GM12878 (cell line): Measurements from ENCODE around the gene FIGNL2. TPM values are rescaled to one million over a fixed set of nuclear protein-coding genes. Genes with fewer than 3 reads are reported as not detected.

Experiments
- ATAC-seq: fragments of 200-7000 bp; cut with Tn5 transposase; 3 replicates; pipeline ENCODE4 v1.9.1; 2020; ENCODE audit warnings: mild to moderate bottlenecking, moderate library complexity
- BruUV-seq: library from RNA; stranded (reverse); fragments of 400-500 nt; replicated peaks from 2 replicates; lab custom pipeline; 2021; lab: Mats Ljungman, UMichigan
- CTCF ChIA-PET: fragments of 300-600 bp; sonication (Branson Sonifier 250); formaldehyde crosslinking; extraction: SDS; loops from one replicate; lab custom pipeline; 2021; ENCODE audit warnings: inconsistent platforms; lab: Yijun Ruan, JAX
- POLR2A ChIA-PET: fragments of 350-600 bp; formaldehyde crosslinking; extraction: SDS; loops from one replicate; lab custom pipeline; 2021; ENCODE audit warnings: inconsistent platforms; lab: Charles Lee
- RAD21 ChIA-PET: fragments of 300-600 bp; sonication (Branson Sonifier 250); formaldehyde crosslinking; loops from one replicate; lab custom pipeline; 2023; ENCODE audit warnings: antibody characterized with exemption; ENCODE audit not compliant: unreplicated experiment; lab: Charles Lee
- SMC1A ChIA-PET: fragments of 300-600 bp; sonication (Branson Sonifier 250); formaldehyde crosslinking; loops from one replicate; lab custom pipeline; 2023; ENCODE audit not compliant: unreplicated experiment, uncharacterized antibody; lab: Charles Lee
- DNase-seq: peaks from one replicate; pipeline ENCODE4 v3.0.0-alpha.2; 2011; ENCODE audit warnings: low read depth, low spot score
- FAIRE-seq: peaks from 3 replicates; lab custom pipeline; 2011; peaks lifted over from hg19 to GRCh38; lab: Jason Lieb, UNC
- H2AFZ ChIP-seq: 2 replicates; pipeline ENCODE4 v1.6.0; 2011; ENCODE audit warnings: low read depth, low read length, control low read depth; ENCODE audit not compliant: control insufficient read depth
- H3K27ac ChIP-seq: 2 replicates; pipeline ENCODE4 v1.5.1; 2011; ENCODE audit warnings: control low read depth; ENCODE audit not compliant: control insufficient read depth, insufficient read depth
- H3K27me3 ChIP-seq, 2 experiments: replicated peaks in 1 of 2; 2 replicates each; pipeline versions ENCODE4 v1.6.0 to v1.6.1; 2011; ENCODE audit warnings: low read length in 1 of 2; ENCODE audit not compliant: control insufficient read depth in 2 of 2, insufficient read depth in 2 of 2
- H3K36me3 ChIP-seq, 2 experiments: 2 replicates each; pipeline ENCODE4 v1.5.1; 2011; ENCODE audit warnings: low read length in 1 of 2; ENCODE audit not compliant: control insufficient read depth in 2 of 2, insufficient read depth in 2 of 2
- H3K4me1 ChIP-seq: 2 replicates; pipeline ENCODE4 v1.6.1; 2011; ENCODE audit warnings: mild to moderate bottlenecking, low read length, moderate library complexity, mixed read lengths; ENCODE audit not compliant: control insufficient read depth, insufficient read depth
- H3K4me2 ChIP-seq: 2 replicates; pipeline ENCODE4 v1.6.0; 2011; ENCODE audit warnings: control low read depth; ENCODE audit not compliant: control insufficient read depth, insufficient read depth
- H3K4me3 ChIP-seq: fragments of 200-600 bp; sonication (generic); 2 replicates; pipeline ENCODE4 v1.5.1; 2016
- H3K79me2 ChIP-seq: 2 replicates; pipeline ENCODE4 v1.6.0; 2011; ENCODE audit warnings: low read length; ENCODE audit not compliant: control insufficient read depth, insufficient read depth
- H3K9ac ChIP-seq: 2 replicates; pipeline ENCODE4 v1.8.0; 2011; ENCODE audit warnings: low read length, control low read depth, mixed read lengths; ENCODE audit not compliant: control insufficient read depth, insufficient read depth
- H3K9me3 ChIP-seq: replicated peaks from 3 replicates; pipeline ENCODE4 v1.5.1; 2011; ENCODE audit warnings: mild to moderate bottlenecking, low read length; ENCODE audit not compliant: control insufficient read depth, insufficient read depth
- H4K20me1 ChIP-seq: 2 replicates; pipeline ENCODE4 v1.6.0; 2011; ENCODE audit not compliant: control insufficient read depth, insufficient read depth
- ATF7 ChIP-seq: fragments of 450-650 bp; IDR thresholded peaks from 2 replicates; pipeline ENCODE4 v1.6.1; 2016; ENCODE audit warnings: low read depth, mild to moderate bottlenecking
- FOXK2 ChIP-seq: fragments of 450-650 bp; IDR thresholded peaks from 2 replicates; pipeline ENCODE4 v1.6.1; 2017; ENCODE audit warnings: mild to moderate bottlenecking, moderate library complexity
- MYB ChIP-seq: fragments of 150-350 bp; IDR thresholded peaks from 2 replicates; pipeline ENCODE4 v1.6.1; 2014; ENCODE audit warnings: mild to moderate bottlenecking, low read depth, low read length, borderline replicate concordance
- NR2C1 ChIP-seq: fragments of 450-650 bp; IDR thresholded peaks from 2 replicates; pipeline ENCODE4 v1.6.1; 2017; ENCODE audit warnings: antibody characterized with exemption, mild to moderate bottlenecking, moderate library complexity
- PAX8 ChIP-seq: fragments of 450-650 bp; IDR thresholded peaks from 2 replicates; pipeline ENCODE4 v1.6.1; 2017; ENCODE audit warnings: mild to moderate bottlenecking, moderate library complexity
- RAD51 ChIP-seq: fragments of 450-650 bp; IDR thresholded peaks from 2 replicates; pipeline ENCODE4 v1.6.1; 2016; ENCODE audit warnings: moderate library complexity, mild to moderate bottlenecking, inconsistent platforms
- SMC3 ChIP-seq: IDR thresholded peaks from 2 replicates; pipeline ENCODE4 v1.6.1; 2011; ENCODE audit warnings: low read length, improper control_type of control experiment, borderline replicate concordance
- STAT3 ChIP-seq: IDR thresholded peaks from 2 replicates; pipeline ENCODE4 v1.6.1; 2011; ENCODE audit warnings: low read depth, low read length, improper control_type of control experiment
- TCF3 ChIP-seq: IDR thresholded peaks from 2 replicates; pipeline ENCODE4 v1.6.1; 2012; ENCODE audit warnings: low read depth, mild to moderate bottlenecking, low read length, borderline replicate concordance; ENCODE audit not compliant: insufficient read depth
- ZNF24 ChIP-seq: fragments of 450-650 bp; IDR thresholded peaks from 2 replicates; pipeline ENCODE4 v1.6.1; 2017; ENCODE audit warnings: antibody characterized with exemption, mild to moderate bottlenecking
- WGBS: methylation state at CpG from one replicate; pipeline ENCODE4 v1.1.6; 2016; ENCODE audit warnings: low lambda C conversion rate; ENCODE audit not compliant: insufficient replicate concordance, insufficient coverage; ENCODE audit errors: missing lambda C conversion rate; 5-methylcytosine and 5-hydroxymethylcytosine counted together
- in situ Hi-C: fragments of 300-500 bp; cut with MboI; formaldehyde crosslinking; loops from 9 replicates; pipeline ENCODE4 v1.14.3; 2018; ENCODE audit warnings: mixed read lengths
- intact Hi-C: fragments of 100-400 bp; cut with micrococcal nuclease; formaldehyde crosslinking; loops from one replicate; pipeline ENCODE4 v1.14.2; 2022; ENCODE audit not compliant: unreplicated experiment
- polyA plus RNA-seq, 11 experiments: library from polyadenylated mRNA; depleted of rRNA in 4 of 11; unstranded in 6 of 11; stranded (reverse) in 5 of 11; fragments of >200 nt; fragmentation: Nextera tagmentation in 4 of 11; fragmentation: Illumina TruSeq in 1 of 11; extraction: Ambion mirVana in 4 of 11; extraction: Trizol in 1 of 11; gene quantifications; 1 replicate in 1 of 11; 2 replicates in 10 of 11; pipeline versions ENCODE4 v1.2.1 to v1.2.3, GENCODE V29; 2011 to 2016; ENCODE audit warnings: inconsistent platforms in 2 of 11, missing spikeins in 2 of 11, low read depth in 1 of 11
- total RNA-seq, 4 experiments: library from RNA; depleted of rRNA in 3 of 4; stranded (reverse); fragments of >200 nt in 3 of 4; fragmentation: Illumina TruSeq in 1 of 4; extraction: Trizol in 1 of 4; gene quantifications; 2 replicates each; pipeline versions ENCODE4 v1.2.1 to v1.2.3, GENCODE V29; 2013 to 2021

The FIGNL2 gene
- total and polyA plus RNA-seq, 10 of the 15 experiments (the other 5 are each of a cell fraction or from before 2014, with no cell fraction given) = not detected

DNA sequence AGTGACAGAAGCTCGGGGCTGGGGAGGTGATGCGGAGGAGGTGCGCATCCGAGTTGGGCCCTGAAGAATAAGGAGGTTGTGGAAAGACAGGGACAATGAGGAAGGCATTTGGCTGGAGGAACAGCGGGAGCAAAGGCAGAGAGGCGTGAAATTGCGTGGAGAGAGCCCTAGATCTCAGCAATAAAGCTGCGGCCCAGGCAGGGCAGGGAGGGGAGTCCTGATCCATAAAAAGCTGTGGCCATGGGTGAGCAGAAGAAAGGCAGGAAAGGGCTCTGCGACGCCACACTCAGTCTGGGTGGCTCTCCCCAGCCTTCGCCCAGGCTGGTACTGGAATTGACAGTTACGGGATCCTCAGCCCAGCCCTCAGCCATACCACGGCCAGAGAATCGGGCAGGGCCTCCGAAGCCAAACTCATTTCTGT, 2.2 kb downstream of the FIGNL2 start (continued):
- TF ChIP-seq PAX8 (no peak), MYB (no peak)
- TF ChIP-seq, all 136 proteins: peak for 0

GRCh38 chr12:51845482-51845881, 3.0 kb downstream of the FIGNL2 start:
- no peak for ATAC-seq

DNA sequence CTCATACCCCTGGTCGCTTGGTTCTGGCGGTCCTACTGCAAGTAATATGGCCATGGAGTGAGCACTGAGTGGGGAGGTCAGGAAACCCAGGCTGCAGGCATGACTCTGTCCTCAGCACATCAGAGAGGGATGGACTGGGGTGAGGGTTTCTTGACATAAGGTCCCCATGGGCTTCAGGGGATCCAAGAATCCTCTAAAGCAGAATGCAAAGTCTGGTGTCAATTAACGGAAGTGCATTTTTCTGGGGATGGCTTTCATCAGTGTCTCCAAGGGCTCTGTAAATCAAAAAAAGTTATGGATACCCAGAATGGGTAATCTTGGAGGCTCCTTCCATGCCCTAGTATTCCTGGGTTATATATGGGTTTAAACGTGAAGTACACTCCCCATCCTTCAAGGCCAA, 3.7 kb downstream of the FIGNL2 start:
- ChIA-PET POLR2A (no interaction called here), RAD21 (no interaction called here), SMC1A (no interaction called here), CTCF (no interaction called here)
- no peak overlapping the region for H3K4me3 ChIP-seq
- DNase-seq = no peak
- in situ Hi-C loops = no loop called here
- WGBS = 30% methylated on average over 4 of the region's 4 CpGs
- no peaks in the 10 kb centered on the region; the same call in 1 of the 2 replicates for H4K20me1 ChIP-seq
- no peak overlapping the region for H3K4me2 ChIP-seq
- no peak overlapping the region for H3K27ac ChIP-seq
- no peak overlapping the region for H2AFZ ChIP-seq
- no peak overlapping the region for H3K9ac ChIP-seq
- BruUV-seq = no TSS peak
- no peak for FAIRE-seq
- intact Hi-C loops = no loop called here
- H3K4me1 ChIP-seq = no peaks in the 10 kb centered on the region
- no peak for TF ChIP-seq RAD51
- H3K27me3 ChIP-seq = peaks cover 2 to 13% of the 10 kb centered on the region in 2 experiments; a peak in 2 of 4 replicates
- H3K36me3 ChIP-seq = no peaks in the 10 kb centered on the region
- ATAC-seq = no peak
- H3K9me3 ChIP-seq = no peaks in the 10 kb centered on the region
- no peaks in the 10 kb centered on the region for H3K79me2 ChIP-seq

More at GRCh38 chr12:51845482-51845881, 3.0 kb downstream of the FIGNL2 start:
- RAD21 ChIA-PET = no interaction called here
- H3K27ac ChIP-seq = no peak overlapping the region
- BruUV-seq = no TSS peak
- WGBS = 39% methylated on average over 7 of the region's 7 CpGs
- no peak overlapping the region for H3K4me2 ChIP-seq
- no peaks in the 10 kb centered on the region for H3K79me2 ChIP-seq
- H2AFZ ChIP-seq = no peak overlapping the region
- intact Hi-C loops = no loop called here
- no peak for FAIRE-seq
- in situ Hi-C loops = no loop called here
- POLR2A ChIA-PET = no interaction called here
- H3K9ac ChIP-seq = no peak overlapping the region
- TF ChIP-seq NR2C1 (no peak), FOXK2 (no peak), SMC3 (no peak), ZNF24 (no peak), STAT3 (no peak), ATF7 (no peak), TCF3 (no peak)
- CTCF ChIA-PET = no interaction called here
- no peaks in the 10 kb centered on the region for H3K9me3 ChIP-seq
- DNase-seq = no peak
- H3K4me1 ChIP-seq = no peaks in the 10 kb centered on the region
- no peaks in the 10 kb centered on the region; the same call in 1 of the 2 replicates for H4K20me1 ChIP-seq
- H3K4me3 ChIP-seq = no peak overlapping the region
- H3K27me3 ChIP-seq = peaks cover 2 to 13% of the 10 kb centered on the region in 2 experiments; a peak in 2 of 4 replicates
- SMC1A ChIA-PET = no interaction called here
- H3K36me3 ChIP-seq = no peaks in the 10 kb centered on the region
